CD8-positive, alpha-beta memory T cell (primary cell): Measurements from ENCODE around the gene EHD1. TPM values are rescaled to one million over a fixed set of nuclear protein-coding genes. Genes with fewer than 3 reads are reported as not detected.

Experiments used
- CTCF ChIA-PET: fragments of 350-600 bp; sonication (Branson Sonifier 250); formaldehyde crosslinking; loops from one replicate; lab custom pipeline; 2021; ENCODE audit warnings: antibody characterized with exemption; lab: Charles Lee
- POLR2A ChIA-PET: fragments of 350-600 bp; sonication (Branson Sonifier 250); formaldehyde crosslinking; loops from one replicate; lab custom pipeline; 2021; ENCODE audit warnings: antibody characterized with exemption; lab: Charles Lee
- DNase-seq, 5 donors: peaks; one replicate each; pipeline versions ENCODE4 v3.0.0 to v3.0.0-alpha.2; 2020 to 2022; ENCODE audit warnings: mixed read lengths in 1 of 5
- H3K27ac ChIP-seq: one replicate; pipeline ENCODE4 v1.7.0; 2013; ENCODE audit warnings: low read depth, mild to moderate bottlenecking, low read length, moderate library complexity
- H3K27me3 ChIP-seq: 2 replicates; pipeline ENCODE4 v1.7.0; 2013; ENCODE audit warnings: low read length, mild to moderate bottlenecking; ENCODE audit not compliant: insufficient read depth, poor library complexity, severe bottlenecking
- H3K36me3 ChIP-seq: 2 replicates; pipeline ENCODE4 v1.7.0; 2013; ENCODE audit warnings: mild to moderate bottlenecking, low read length, moderate library complexity; ENCODE audit not compliant: insufficient read depth
- H3K4me1 ChIP-seq: 2 replicates; pipeline ENCODE4 v1.7.0; 2013; ENCODE audit warnings: mild to moderate bottlenecking, low read length, moderate library complexity; ENCODE audit not compliant: insufficient read depth
- H3K4me3 ChIP-seq: 2 replicates; pipeline ENCODE4 v1.7.0; 2013; ENCODE audit warnings: mild to moderate bottlenecking, low read length
- H3K9me3 ChIP-seq: 2 replicates; pipeline ENCODE4 v1.7.0; 2013; ENCODE audit warnings: mild to moderate bottlenecking, low read length
- H3K27ac Mint-ChIP-seq, 8 donors: one replicate each; pipeline ENCODE4 v1.8.0; 2020 to 2021; ENCODE audit warnings: mixed read lengths in 8 of 8, mild to moderate bottlenecking in 6 of 8, inconsistent platforms in 3 of 8, moderate library complexity in 3 of 8
- H3K27me3 Mint-ChIP-seq, 2 donors: one replicate each; pipeline ENCODE4 v1.8.0; 2020 to 2021; ENCODE audit warnings: mixed read lengths in 2 of 2, mild to moderate bottlenecking in 1 of 2, moderate library complexity in 1 of 2
- H3K36me3 Mint-ChIP-seq, 3 donors: one replicate each; pipeline ENCODE4 v1.8.0; 2020 to 2021; ENCODE audit warnings: mixed read lengths in 3 of 3, inconsistent platforms in 1 of 3, mild to moderate bottlenecking in 1 of 3
- H3K4me1 Mint-ChIP-seq, 3 donors: one replicate each; pipeline ENCODE4 v1.8.0; 2020 to 2021; ENCODE audit warnings: mixed read lengths in 3 of 3, inconsistent platforms in 1 of 3, mild to moderate bottlenecking in 1 of 3
- H3K4me3 Mint-ChIP-seq, 7 donors: one replicate each; pipeline ENCODE4 v1.8.0; 2020 to 2021; ENCODE audit warnings: mixed read lengths in 7 of 7, mild to moderate bottlenecking in 6 of 7, moderate library complexity in 4 of 7, inconsistent platforms in 2 of 7
- H3K9me3 Mint-ChIP-seq, 5 donors: one replicate each; pipeline ENCODE4 v1.8.0; 2020 to 2022; ENCODE audit warnings: mixed read lengths in 5 of 5, mild to moderate bottlenecking in 3 of 5, moderate library complexity in 2 of 5, inconsistent platforms in 1 of 5
- polyA plus RNA-seq: library from polyadenylated mRNA; unstranded; fragments of 300-500 nt; fragmentation: Illumina TruSeq; gene quantifications from one replicate; pipeline ENCODE4 v1.2.3, GENCODE V29; 2021
- total RNA-seq, 2 experiments: library from RNA; stranded (reverse); gene quantifications; one replicate each; pipeline ENCODE4 v1.2.3, GENCODE V29; 2021

EHD1 gene
- total and polyA plus RNA-seq, 3 experiments from 2014 or later: 102 to 258 (median 110) TPM

DNA sequence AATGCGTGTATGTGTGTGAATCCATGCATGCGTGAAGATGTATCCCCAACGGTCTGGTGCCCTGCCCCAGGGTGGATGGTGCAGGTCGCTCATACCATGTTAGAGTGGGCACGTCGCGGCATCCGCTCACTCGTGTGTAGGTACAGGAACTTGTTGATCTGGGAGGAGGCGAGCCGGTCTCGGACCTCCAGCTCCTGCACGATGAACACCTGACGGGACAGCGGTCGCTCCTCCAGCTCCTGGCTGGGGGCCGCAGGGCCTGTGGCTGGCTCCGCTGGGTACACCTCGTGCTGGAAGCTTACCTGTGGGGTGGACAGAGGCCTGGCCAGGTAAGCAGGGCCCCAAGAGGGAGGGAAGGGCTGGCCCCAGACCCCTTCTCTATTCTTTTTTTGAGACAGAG, 20.1 kb upstream of the EHD1 start:
- no peak for DNase-seq
- Histone ChIP-seq H3K36me3 (peaks cover 12% of the 10 kb centered on the region), H3K4me3 (no peak overlapping the region), H3K9me3 (no peaks in the 10 kb centered on the region), H3K4me1 (peaks cover 14% of the 10 kb centered on the region), H3K27me3 (no peaks in the 10 kb centered on the region), H3K27ac (no peak overlapping the region)
- H3K4me3 Mint-ChIP-seq: no peak overlapping the region
- no peaks in the 10 kb centered on the region for H3K9me3 Mint-ChIP-seq
- peaks cover 6 to 16% (median 11%) of the 10 kb centered on the region in 3 donors for H3K4me1 Mint-ChIP-seq
- peak overlapping the region in 1 of 8 donors; percentile 60 for H3K27ac Mint-ChIP-seq
- POLR2A ChIA-PET: no interaction called here
- H3K36me3 Mint-ChIP-seq: peaks cover 0 to 71% (median 2%) of the 10 kb centered on the region in 3 donors
- H3K27me3 Mint-ChIP-seq: no peaks in the 10 kb centered on the region
- CTCF ChIA-PET: interaction anchor here (0.8 to 29.6 kb wide), 3 partner anchors 10 to 116 kb away, joined by 3 to 1256 read pairs (median 4); partner anchors contain the start of gene CDC42BPG

DNA sequence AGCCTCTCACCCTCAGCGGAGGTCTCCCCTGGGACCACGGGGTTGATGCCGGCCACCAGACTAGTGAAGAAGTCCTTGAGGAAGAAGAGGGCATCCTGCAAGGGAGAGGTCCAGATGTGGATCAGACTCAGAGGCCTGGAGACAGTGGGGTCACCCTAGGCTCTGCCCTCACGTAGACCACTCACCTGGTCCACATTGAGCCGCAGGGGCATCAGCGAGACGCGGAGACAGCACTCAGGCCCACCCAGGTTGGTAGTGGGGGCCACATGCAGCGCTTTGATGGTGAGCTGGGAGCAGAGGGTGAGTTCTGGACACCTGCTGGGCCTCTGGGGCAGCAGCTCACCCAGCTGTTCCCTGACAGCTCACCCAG, 19.6 kb upstream of the EHD1 start:
- no peaks in the 10 kb centered on the region for H3K9me3 Mint-ChIP-seq
- no peak overlapping the region for H3K27ac ChIP-seq
- no peaks in the 10 kb centered on the region for H3K9me3 ChIP-seq
- H3K27me3 ChIP-seq: no peaks in the 10 kb centered on the region
- CTCF ChIA-PET: interaction anchor here (0.8 to 29.6 kb wide), 3 partner anchors 10 to 117 kb away, joined by 3 to 1256 read pairs (median 4); partner anchors contain the start of gene CDC42BPG
- POLR2A ChIA-PET: no interaction called here
- H3K4me1 Mint-ChIP-seq: peaks cover 6 to 16% (median 11%) of the 10 kb centered on the region in 3 donors
- no peak overlapping the region for H3K4me3 ChIP-seq
- peaks cover 0 to 70% (median 2%) of the 10 kb centered on the region in 3 donors for H3K36me3 Mint-ChIP-seq
- H3K27ac Mint-ChIP-seq: no peak overlapping the region
- no peak overlapping the region for H3K4me3 Mint-ChIP-seq
- peaks cover 12% of the 10 kb centered on the region for H3K36me3 ChIP-seq
- no peaks in the 10 kb centered on the region for H3K27me3 Mint-ChIP-seq
- peaks cover 14% of the 10 kb centered on the region for H3K4me1 ChIP-seq
- DNase-seq: no peak

DNA sequence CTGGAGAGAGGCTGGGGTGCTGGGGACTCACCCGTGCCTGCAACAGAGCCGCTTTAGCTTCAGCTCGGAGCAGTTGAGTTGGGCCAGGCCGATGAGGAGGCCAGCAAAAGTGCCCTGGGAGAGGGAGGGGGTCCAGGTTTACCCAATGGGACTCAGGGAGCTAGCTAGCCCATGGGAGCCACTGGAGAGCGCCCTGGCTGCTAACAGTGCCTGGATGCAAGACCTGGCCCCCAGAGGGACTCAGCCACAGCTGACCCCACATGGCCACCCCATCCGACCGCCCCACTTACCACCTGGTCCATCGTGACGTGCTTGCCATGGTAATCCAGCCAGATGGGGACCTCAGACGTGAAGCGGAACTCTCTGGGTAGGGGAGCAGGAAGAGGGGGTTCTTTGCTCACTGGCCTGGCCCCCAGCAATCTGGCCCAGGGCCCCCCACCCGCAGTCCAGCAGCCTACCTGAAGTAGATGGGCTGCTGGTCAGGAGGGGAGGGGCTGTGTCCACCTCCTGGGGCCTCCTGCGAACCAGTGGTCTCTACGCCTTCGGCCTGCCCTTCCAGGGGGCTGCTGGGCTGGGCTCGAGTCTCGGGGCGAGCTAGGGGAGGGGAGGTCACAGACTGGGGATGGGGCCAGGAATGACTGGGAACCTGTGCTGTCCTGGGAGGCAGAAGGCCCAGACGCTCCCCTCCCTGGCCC, 19.1 kb upstream of the EHD1 start:
- POLR2A ChIA-PET: interaction anchor here (0.7 kb wide), 1 partner anchor 9 kb away, joined by 4 read pairs; no protein-coding TSS in a partner anchor
- Histone ChIP-seq H3K27me3 (no peaks in the 10 kb centered on the region), H3K36me3 (peaks cover 12% of the 10 kb centered on the region), H3K9me3 (no peaks in the 10 kb centered on the region), H3K27ac (no peak overlapping the region), H3K4me1 (peaks cover 14% of the 10 kb centered on the region), H3K4me3 (no peak overlapping the region)
- H3K4me3 Mint-ChIP-seq: no peak overlapping the region
- H3K9me3 Mint-ChIP-seq: no peaks in the 10 kb centered on the region
- H3K27ac Mint-ChIP-seq: no peak overlapping the region
- CTCF ChIA-PET: interaction anchor here (1.6 to 29.6 kb wide), 2 partner anchors 43 to 117 kb away, joined by 4 to 1256 read pairs; partner anchors contain the start of gene CDC42BPG
- H3K36me3 Mint-ChIP-seq: peaks cover 0 to 68% (median 2%) of the 10 kb centered on the region in 3 donors
- H3K27me3 Mint-ChIP-seq: no peaks in the 10 kb centered on the region
- no peak for DNase-seq
- peaks cover 6 to 16% (median 11%) of the 10 kb centered on the region in 3 donors for H3K4me1 Mint-ChIP-seq

DNA sequence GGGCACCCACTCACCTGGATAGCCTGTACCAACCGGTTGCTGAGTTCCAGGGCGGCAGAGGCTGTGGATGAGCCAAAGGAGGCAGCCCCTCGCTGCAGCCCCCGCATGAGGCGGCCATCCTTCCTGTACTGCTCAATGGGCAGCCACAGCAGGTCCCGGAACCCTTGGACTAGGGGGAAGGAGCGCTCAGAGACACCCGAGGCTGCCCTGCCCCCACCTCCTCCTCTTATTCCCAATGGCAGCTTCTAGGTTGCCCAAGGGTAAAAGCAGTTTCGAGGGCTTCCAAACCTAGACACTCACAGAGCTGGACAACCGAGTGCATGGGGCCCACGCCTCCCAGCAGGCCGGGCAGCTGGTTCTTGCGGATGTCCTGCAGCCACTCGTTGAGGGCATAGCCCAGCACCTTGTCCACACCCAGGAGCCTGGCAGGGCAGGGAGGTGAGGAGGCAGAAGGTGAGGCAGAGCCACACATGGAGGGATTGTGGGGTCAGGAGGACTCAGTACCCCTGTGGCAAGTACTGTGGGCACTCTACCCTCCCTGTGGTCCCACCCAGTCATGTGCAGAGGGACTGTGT, 18.1 kb upstream of the EHD1 start:
- Mint-ChIP-seq H3K27me3 (no peaks in the 10 kb centered on the region), H3K9me3 (no peaks in the 10 kb centered on the region), H3K27ac (peak overlapping the region in 1 of 8 donors; percentile 46), H3K36me3 (peaks cover 0 to 60% (median 2%) of the 10 kb centered on the region in 3 donors), H3K4me1 (peaks cover 6 to 14% (median 10%) of the 10 kb centered on the region in 3 donors), H3K4me3 (no peak overlapping the region)
- H3K9me3 ChIP-seq: no peaks in the 10 kb centered on the region
- H3K4me3 ChIP-seq: no peak overlapping the region
- H3K27ac ChIP-seq: no peak overlapping the region
- peaks cover 12% of the 10 kb centered on the region for H3K36me3 ChIP-seq
- no peak for DNase-seq
- no peaks in the 10 kb centered on the region for H3K27me3 ChIP-seq
- peaks cover 14% of the 10 kb centered on the region for H3K4me1 ChIP-seq
- POLR2A ChIA-PET: interaction anchor here (0.7 kb wide), 1 partner anchor 10 kb away, joined by 4 read pairs; no protein-coding TSS in a partner anchor
- CTCF ChIA-PET: interaction anchor here (1.3 to 29.6 kb wide), 4 partner anchors 9 to 42 kb away, joined by 3 to 1256 read pairs (median 25); partner anchors contain the start of genes CDC42BPG and EHD1

DNA sequence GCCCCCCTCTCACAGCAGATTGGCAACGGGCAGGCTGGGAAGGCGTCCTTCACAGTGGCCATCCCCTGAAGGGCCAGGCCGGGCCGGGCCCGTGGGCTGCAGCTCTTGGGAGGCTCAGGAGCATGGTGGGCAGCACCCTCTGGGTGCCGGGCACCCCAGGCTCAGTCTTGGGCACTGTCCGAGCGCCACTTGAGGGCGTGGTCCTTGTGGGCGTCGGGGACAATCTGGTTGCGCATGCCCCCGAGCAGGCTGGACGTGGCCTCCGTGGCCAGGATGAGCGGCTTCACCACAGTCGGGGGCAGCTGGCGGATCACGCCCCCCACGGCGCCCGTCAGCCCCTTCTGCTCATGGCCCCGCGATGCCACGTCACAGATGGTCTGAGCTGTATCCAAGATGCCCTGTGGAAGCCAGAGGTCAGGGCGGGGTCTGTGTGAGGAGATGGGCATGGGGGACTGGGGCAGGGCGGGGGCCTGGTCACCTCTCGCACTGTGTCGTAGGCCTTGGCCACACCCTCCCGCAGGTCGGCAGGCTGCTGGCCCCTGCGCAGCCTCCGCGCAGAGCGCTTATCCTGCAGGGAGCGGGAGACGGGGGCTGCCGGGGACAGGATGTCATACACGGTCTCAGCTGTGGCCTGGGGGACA, 16.5 kb upstream of the EHD1 start:
- H3K27ac Mint-ChIP-seq: peak overlapping the region in 1 of 8 donors; percentile 32
- no peaks in the 10 kb centered on the region for H3K27me3 Mint-ChIP-seq
- no peak for DNase-seq
- ChIA-PET POLR2A (interaction anchor here (0.6 to 2.1 kb wide), 4 partner anchors 16 to 263 kb away, joined by 3 to 19 read pairs (median 3); partner anchors contain the start of genes CDC42BPG and EHD1), CTCF (interaction anchor here (0.5 to 29.6 kb wide), 15 partner anchors 10 to 148 kb away, joined by 3 to 1256 read pairs (median 6); partner anchors contain the start of genes CDC42BPG and EHD1)
- no peaks in the 10 kb centered on the region for H3K9me3 Mint-ChIP-seq
- no peaks in the 10 kb centered on the region for H3K9me3 ChIP-seq
- H3K27ac ChIP-seq: no peak overlapping the region
- peaks cover 0 to 47% (median 0%) of the 10 kb centered on the region in 3 donors for H3K36me3 Mint-ChIP-seq
- H3K4me1 ChIP-seq: peaks cover 5% of the 10 kb centered on the region
- H3K27me3 ChIP-seq: no peaks in the 10 kb centered on the region
- H3K4me1 Mint-ChIP-seq: peaks cover under 1 to 5% (median 2%) of the 10 kb centered on the region in 3 donors
- peaks cover 12% of the 10 kb centered on the region for H3K36me3 ChIP-seq
- no peak overlapping the region for H3K4me3 ChIP-seq
- H3K4me3 Mint-ChIP-seq: no peak overlapping the region

DNA sequence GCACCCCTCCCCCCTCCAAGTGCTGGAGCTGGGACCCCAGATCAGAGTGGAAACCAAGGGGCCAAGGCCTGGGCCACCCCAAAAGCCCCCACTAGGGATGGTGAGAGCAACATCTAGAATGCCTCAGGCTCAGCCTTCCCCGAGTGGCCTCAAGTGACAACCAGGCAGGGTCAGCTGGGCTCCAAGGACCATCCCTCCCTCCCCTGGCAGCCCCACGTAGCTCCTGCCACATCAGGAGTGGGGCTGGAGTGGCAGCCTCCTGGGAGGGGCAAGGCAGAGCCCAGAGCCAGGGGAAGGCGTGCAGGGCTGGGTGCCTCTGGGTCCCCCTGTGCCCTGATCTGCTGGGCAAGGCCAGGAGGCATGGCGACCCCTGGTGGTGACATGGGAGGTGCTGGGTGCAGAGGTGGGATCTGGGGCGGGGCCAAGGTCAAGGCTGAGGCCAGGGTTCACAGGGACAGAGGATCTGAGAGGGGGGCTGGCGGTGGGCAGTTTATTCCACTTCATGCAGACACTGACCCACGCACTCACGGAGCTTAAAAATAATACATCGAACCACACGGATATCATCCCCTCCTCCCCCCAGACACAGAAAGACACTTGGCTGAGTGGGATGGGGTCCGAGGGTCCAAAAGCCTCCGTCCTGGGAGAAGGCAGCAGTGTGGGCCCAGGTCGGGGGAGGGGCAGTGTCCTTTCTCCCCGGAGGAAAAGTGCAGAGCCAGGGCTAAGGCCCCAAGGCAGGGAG, 15.8 kb upstream of the EHD1 start:
- Histone ChIP-seq H3K4me1 (no peaks in the 10 kb centered on the region), H3K9me3 (no peaks in the 10 kb centered on the region), H3K27me3 (no peaks in the 10 kb centered on the region), H3K27ac (no peak overlapping the region), H3K36me3 (peaks cover 12% of the 10 kb centered on the region), H3K4me3 (no peak overlapping the region)
- H3K4me1 Mint-ChIP-seq: peaks cover 0 to 4% (median 2%) of the 10 kb centered on the region in 3 donors
- POLR2A ChIA-PET: interaction anchor here (0.8 to 2.1 kb wide), 7 partner anchors 16 to 50 kb away, joined by 3 to 19 read pairs (median 3); partner anchors contain the start of genes CDC42BPG and EHD1
- H3K9me3 Mint-ChIP-seq: no peaks in the 10 kb centered on the region
- CTCF ChIA-PET: interaction anchor here (0.5 to 29.6 kb wide), 18 partner anchors 9 to 443 kb away, joined by 3 to 1256 read pairs (median 5); partner anchors contain the start of genes CDC42BPG and EHD1
- H3K27ac Mint-ChIP-seq: peak overlapping the region in 2 of 8 donors; percentile 20 to 22
- DNase-seq: peak; percentile 82 to 93 (median 87)
- no peaks in the 10 kb centered on the region for H3K27me3 Mint-ChIP-seq
- H3K36me3 Mint-ChIP-seq: peaks cover 0 to 40% (median 0%) of the 10 kb centered on the region in 3 donors
- no peak overlapping the region for H3K4me3 Mint-ChIP-seq
